Measurements from ENCODE around the gene ZDHHC14. TPM values are rescaled to one million over a fixed set of nuclear protein-coding genes. Genes with fewer than 3 reads are reported as not detected.

Gene ZDHHC14
- total RNA-seq, 4 donors from 2014 or later = 6.2 to 20.6 (median 15.1) TPM

DNA sequence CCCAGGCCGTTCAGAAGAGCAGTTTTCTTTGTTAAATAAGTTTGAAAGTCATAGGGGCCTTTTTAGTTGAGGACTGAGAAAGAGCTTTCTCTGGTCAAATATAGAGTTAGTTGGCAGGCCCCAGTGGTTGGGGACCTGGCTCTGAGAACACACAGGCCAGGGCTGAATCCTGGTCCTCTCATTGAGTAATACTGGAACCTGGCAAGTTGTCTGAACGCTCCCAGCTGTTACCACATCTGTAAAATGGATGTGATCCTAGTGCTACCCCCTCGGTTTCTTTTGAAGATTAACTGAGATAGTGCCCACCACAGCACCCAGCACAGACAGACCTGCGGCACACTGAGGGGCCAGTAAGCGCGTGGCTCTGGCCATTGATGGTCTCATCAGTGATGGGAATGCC lies 215.5 kb downstream of the ZDHHC14 start:
- no peaks in the 10 kb centered on the region for H3K9me3 ChIP-seq
- TF ChIP-seq POLR2A (IDR thresholded peaks at IDR 0.05) = no peak
- TF ChIP-seq, protein P1, sequence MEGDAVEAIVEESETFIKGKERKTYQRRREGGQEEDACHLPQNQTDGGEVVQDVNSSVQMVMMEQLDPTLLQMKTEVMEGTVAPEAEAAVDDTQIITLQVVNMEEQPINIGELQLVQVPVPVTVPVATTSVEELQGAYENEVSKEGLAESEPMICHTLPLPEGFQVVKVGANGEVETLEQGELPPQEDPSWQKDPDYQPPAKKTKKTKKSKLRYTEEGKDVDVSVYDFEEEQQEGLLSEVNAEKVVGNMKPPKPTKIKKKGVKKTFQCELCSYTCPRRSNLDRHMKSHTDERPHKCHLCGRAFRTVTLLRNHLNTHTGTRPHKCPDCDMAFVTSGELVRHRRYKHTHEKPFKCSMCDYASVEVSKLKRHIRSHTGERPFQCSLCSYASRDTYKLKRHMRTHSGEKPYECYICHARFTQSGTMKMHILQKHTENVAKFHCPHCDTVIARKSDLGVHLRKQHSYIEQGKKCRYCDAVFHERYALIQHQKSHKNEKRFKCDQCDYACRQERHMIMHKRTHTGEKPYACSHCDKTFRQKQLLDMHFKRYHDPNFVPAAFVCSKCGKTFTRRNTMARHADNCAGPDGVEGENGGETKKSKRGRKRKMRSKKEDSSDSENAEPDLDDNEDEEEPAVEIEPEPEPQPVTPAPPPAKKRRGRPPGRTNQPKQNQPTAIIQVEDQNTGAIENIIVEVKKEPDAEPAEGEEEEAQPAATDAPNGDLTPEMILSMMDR (IDR thresholded peaks at IDR 0.05) = no peak
- peak overlapping the region in 1 of 3 donors; percentile 66 for H3K27ac ChIP-seq
- H3K27me3 ChIP-seq = no peaks in the 10 kb centered on the region
- intact Hi-C loops (cut with DNase I) = loop anchor here (10.0 kb wide), 1 partner anchor 212 kb away; the partner anchor contains the start of gene ZDHHC14
- WGBS, 2 donors = 84 to 93% methylated on average over 6 of the region's 6 CpGs
- H3K4me3 ChIP-seq (replicated peaks in 1 of 3) = no peak overlapping the region
- no peaks in the 10 kb centered on the region for H3K36me3 ChIP-seq
- H3K4me1 ChIP-seq = peaks cover 11 to 21% of the 10 kb centered on the region in 2 donors
- no peak for DNase-seq

GRCh38 chr6:157596886-157597285 lies 215.9 kb downstream of the ZDHHC14 start:
- intact Hi-C loops (cut with DNase I) = loop anchor here (10.0 kb wide), 1 partner anchor 212 kb away; the partner anchor contains the start of gene ZDHHC14
- WGBS, 2 donors = 83 to 90% methylated on average over 15 of the region's 15 CpGs
- H3K27me3 ChIP-seq = no peaks in the 10 kb centered on the region
- DNase-seq = no peak
- no peaks in the 10 kb centered on the region for H3K9me3 ChIP-seq
- no peak overlapping the region for H3K4me3 ChIP-seq (replicated peaks in 1 of 3)
- no peaks in the 10 kb centered on the region for H3K36me3 ChIP-seq
- H3K27ac ChIP-seq = peak overlapping the region in 1 of 3 donors; percentile 66
- peaks cover 11 to 20% of the 10 kb centered on the region in 2 donors for H3K4me1 ChIP-seq
- no peak for TF ChIP-seq POLR2A (IDR thresholded peaks at IDR 0.05)
- TF ChIP-seq, protein P1 (IDR thresholded peaks at IDR 0.05) = no peak

GRCh38 chr6:157597461-157598312 lies 216.7 kb downstream of the ZDHHC14 start:
- no peaks in the 10 kb centered on the region for H3K36me3 ChIP-seq

DNA sequence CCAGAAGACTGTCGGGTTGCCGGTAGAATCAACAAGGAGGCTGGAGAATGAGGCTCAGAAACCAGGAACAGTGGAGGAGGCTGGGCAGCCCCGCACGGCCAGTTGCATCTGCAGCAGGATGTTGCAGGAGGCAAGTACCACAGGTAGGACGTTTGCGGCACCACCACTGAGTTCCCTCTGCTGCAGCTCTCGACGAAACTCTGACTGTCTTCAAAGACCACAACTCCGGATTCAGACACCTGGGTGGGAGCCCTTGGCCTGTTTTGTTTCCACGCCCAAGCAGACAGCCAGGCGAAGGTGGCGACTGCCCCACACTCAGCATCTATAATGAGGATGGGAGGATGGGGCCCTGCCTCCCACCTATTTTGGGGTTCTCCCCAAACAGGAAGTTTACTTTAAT lies 218.2 kb downstream of the ZDHHC14 start:
- H3K4me3 ChIP-seq (replicated peaks in 1 of 3) = no peak overlapping the region
- no peak for DNase-seq
- 91% methylated on average over 12 of the region's 12 CpGs for WGBS, 2 donors
- intact Hi-C loops (cut with DNase I) = loop anchor here (10.0 kb wide), 1 partner anchor 214 kb away; the partner anchor contains the start of gene ZDHHC14
- no peaks in the 10 kb centered on the region for H3K36me3 ChIP-seq
- H3K4me1 ChIP-seq = peaks cover 17% of the 10 kb centered on the region in 2 donors
- no peaks in the 10 kb centered on the region for H3K9me3 ChIP-seq
- no peak overlapping the region for H3K27ac ChIP-seq
- no peak for TF ChIP-seq POLR2A (IDR thresholded peaks at IDR 0.05)
- TF ChIP-seq, protein P1 (IDR thresholded peaks at IDR 0.05) = no peak
- H3K27me3 ChIP-seq = no peaks in the 10 kb centered on the region

More at GRCh38 chr6:157597461-157598312, 216.7 kb downstream of the ZDHHC14 start:
- Histone ChIP-seq H3K4me3 (replicated peaks in 1 of 3) (no peak overlapping the region), H3K27me3 (no peaks in the 10 kb centered on the region), H3K9me3 (no peaks in the 10 kb centered on the region), H3K27ac (peak overlapping the region in 2 of 3 donors; percentile 36 to 66), H3K4me1 (peaks cover 9 to 14% of the 10 kb centered on the region in 2 donors)
- peak; percentile 65 to 66 for DNase-seq
- no peak for TF ChIP-seq POLR2A (IDR thresholded peaks at IDR 0.05)
- TF ChIP-seq, protein P1 (IDR thresholded peaks at IDR 0.05) = peak in 5 of 6 experiments; percentile 26 to 64 (median 54)
- 28 to 34% methylated on average over 9 of the region's 9 CpGs for WGBS, 2 donors
- intact Hi-C loops (cut with DNase I) = loop anchor here (10.0 kb wide), 1 partner anchor 213 kb away; the partner anchor contains the start of gene ZDHHC14

GRCh38 chr6:157600807-157601206 lies 219.8 kb downstream of the ZDHHC14 start:
- Histone ChIP-seq H3K9me3 (no peaks in the 10 kb centered on the region), H3K27me3 (no peaks in the 10 kb centered on the region), H3K27ac (no peak overlapping the region), H3K4me1 (peaks cover 17% of the 10 kb centered on the region in 2 donors), H3K4me3 (replicated peaks in 1 of 3) (no peak overlapping the region), H3K36me3 (no peaks in the 10 kb centered on the region)
- TF ChIP-seq POLR2A (IDR thresholded peaks at IDR 0.05) = no peak
- TF ChIP-seq, protein P1 (IDR thresholded peaks at IDR 0.05) = no peak
- no peak for DNase-seq
- 93 to 97% methylated on average over 15 of the region's 15 CpGs for WGBS, 2 donors
- intact Hi-C loops (cut with DNase I) = no loop called here

Measured in thyroid gland (tissue), 4 donors.